HepG2 (cell line): Measurements from ENCODE around the gene HK2. TPM values are rescaled to one million over a fixed set of nuclear protein-coding genes. Genes with fewer than 3 reads are reported as not detected.

ENCODE experiments used
- ATAC-seq: fragments of 200-7000 bp; cut with Tn5 transposase; 3 replicates; pipeline ENCODE4 v1.9.1; 2020; ENCODE audit warnings: mild to moderate bottlenecking, moderate library complexity
- BruUV-seq: library from RNA; stranded (reverse); fragments of 400-500 nt; replicated peaks from 2 replicates; lab custom pipeline; 2021; lab: Mats Ljungman, UMichigan
- CTCF ChIA-PET: fragments of 300-600 bp; formaldehyde crosslinking; extraction: SDS; loops from one replicate; lab custom pipeline; 2021; ENCODE audit warnings: low total read pairs, inconsistent platforms, low intra/inter-chr PET ratio; lab: Yijun Ruan, JAX
- POLR2A ChIA-PET: fragments of 350-600 bp; sonication (Branson Sonifier 250); formaldehyde crosslinking; loops from one replicate; lab custom pipeline; 2020; ENCODE audit warnings: antibody characterized with exemption, inconsistent platforms; lab: Yijun Ruan, JAX
- DNase-seq: peaks from one replicate; pipeline ENCODE4 v3.0.0-alpha.2; 2015; ENCODE audit warnings: low spot score
- FAIRE-seq: peaks from 3 replicates; lab custom pipeline; 2011; peaks lifted over from hg19 to GRCh38; lab: Jason Lieb, UNC
- H2AFZ ChIP-seq: one replicate; pipeline ENCODE4 v1.6.1; 2011; ENCODE audit warnings: low read length, inconsistent platforms
- H3K27ac ChIP-seq: fragments of 300-600 bp; 3 replicates; pipeline ENCODE4 v1.8.0; 2011; ENCODE audit warnings: mixed run types, mild to moderate bottlenecking, mixed read lengths, low read length, inconsistent platforms; ENCODE audit not compliant: insufficient read depth; ENCODE audit errors: extremely low read length
- H3K27me3 ChIP-seq, 2 experiments: fragments of 200-600 bp in 1 of 2; 2 replicates in 1 of 2; 3 replicates in 1 of 2; pipeline versions ENCODE4 v1.6.0 to v1.8.0; 2011; ENCODE audit warnings: low read length in 2 of 2, mild to moderate bottlenecking in 2 of 2, moderate library complexity in 2 of 2, inconsistent platforms in 1 of 2; ENCODE audit not compliant: insufficient read depth in 2 of 2, control insufficient read depth in 1 of 2
- H3K36me3 ChIP-seq, 2 experiments: fragments of 200-600 bp in 1 of 2; replicated peaks in 1 of 2; 2 replicates in 1 of 2; 3 replicates in 1 of 2; pipeline versions ENCODE4 v1.5.1 to v1.8.0; 2011; ENCODE audit warnings: low read length in 2 of 2, inconsistent platforms in 1 of 2; ENCODE audit not compliant: insufficient read depth in 2 of 2, control insufficient read depth in 1 of 2
- H3K4me1 ChIP-seq: 2 replicates; pipeline ENCODE4 v1.5.1; 2012; ENCODE audit warnings: low read length, inconsistent platforms; ENCODE audit not compliant: insufficient read depth
- H3K4me2 ChIP-seq: 2 replicates; pipeline ENCODE4 v1.6.0; 2011; ENCODE audit warnings: low read depth, low read length, inconsistent platforms
- H3K4me3 ChIP-seq, 3 experiments: fragments of 200-600 bp in 1 of 3; sonication (generic), shearing (Covaris generic) in 1 of 3; replicated peaks in 1 of 3; 2 replicates each; pipeline ENCODE4 v1.5.1; 2011 to 2016; ENCODE audit warnings: low read length in 3 of 3, inconsistent platforms in 2 of 3, low read depth in 2 of 3, mild to moderate bottlenecking in 2 of 3, control low read depth in 1 of 3, mixed read lengths in 1 of 3; ENCODE audit not compliant: insufficient read depth in 1 of 3
- H3K79me2 ChIP-seq: one replicate; pipeline ENCODE4 v1.6.1; 2011; ENCODE audit warnings: low read length, inconsistent platforms; ENCODE audit not compliant: insufficient read depth
- H3K9ac ChIP-seq: 2 replicates; pipeline ENCODE4 v1.6.0; 2011; ENCODE audit warnings: mild to moderate bottlenecking, low read depth, low read length, inconsistent platforms; ENCODE audit not compliant: insufficient read depth
- H3K9me3 ChIP-seq: 2 replicates; pipeline ENCODE4 v1.5.1; 2012; ENCODE audit warnings: mild to moderate bottlenecking, low read length
- H4K20me1 ChIP-seq: 2 replicates; pipeline ENCODE4 v1.6.0; 2011; ENCODE audit warnings: inconsistent platforms, mild to moderate bottlenecking, low read length, moderate library complexity; ENCODE audit not compliant: insufficient read depth
- CHD2 ChIP-seq: IDR thresholded peaks from 2 replicates; pipeline ENCODE4 v1.6.1; 2011; ENCODE audit warnings: low read depth, low read length, improper control_type of control experiment
- EED ChIP-seq: sonication (generic); formaldehyde crosslinking; IDR thresholded peaks from 2 replicates; pipeline ENCODE4 v1.5.0; 2020; ENCODE audit warnings: mild to moderate bottlenecking, missing genetic modification reagents
- EZH2 ChIP-seq: conservative IDR thresholded peaks from 2 replicates; pipeline ENCODE4 v1.6.1; 2012; ENCODE audit warnings: mild to moderate bottlenecking, low read depth, low read length, moderate library complexity
- IRF1 ChIP-seq: sonication (generic); formaldehyde crosslinking; IDR thresholded peaks from 2 replicates; pipeline ENCODE4 v1.4.0; 2020; ENCODE audit warnings: low read depth, mild to moderate bottlenecking, missing genetic modification reagents
- MXD3 ChIP-seq: IDR thresholded peaks from 2 replicates; pipeline ENCODE4 v1.6.1; 2016; ENCODE audit warnings: mild to moderate bottlenecking, missing biosample characterization, missing genetic modification reagents
- RAD51 ChIP-seq: fragments of 450-650 bp; IDR thresholded peaks from 2 replicates; pipeline ENCODE4 v1.6.1; 2016; ENCODE audit warnings: borderline replicate concordance
- SP140L ChIP-seq: sonication (generic); formaldehyde crosslinking; IDR thresholded peaks from 2 replicates; pipeline ENCODE4 v1.4.0; 2020; ENCODE audit warnings: missing genetic modification reagents, borderline replicate concordance
- TCF7L2 ChIP-seq: IDR thresholded peaks from 2 replicates; pipeline ENCODE4 v1.6.1; 2011; ENCODE audit warnings: mild to moderate bottlenecking, low read depth, low read length, moderate library complexity
- ZBTB1 ChIP-seq: sonication (generic); formaldehyde crosslinking; IDR thresholded peaks from 2 replicates; pipeline ENCODE4 v1.4.0; 2020; ENCODE audit warnings: missing genetic modification reagents, borderline replicate concordance
- ZBTB14 ChIP-seq: sonication (generic); formaldehyde crosslinking; IDR thresholded peaks from 2 replicates; pipeline ENCODE4 v1.4.0; 2020; ENCODE audit warnings: missing genetic modification reagents
- ZFX ChIP-seq: sonication (generic); formaldehyde crosslinking; IDR thresholded peaks from 2 replicates; pipeline ENCODE4 v1.4.0; 2020; ENCODE audit warnings: mild to moderate bottlenecking, low read depth, missing genetic modification reagents, moderate library complexity
- ZFYVE20 ChIP-seq: sonication (generic); formaldehyde crosslinking; IDR thresholded peaks from 2 replicates; pipeline ENCODE4 v1.8.0; 2023; ENCODE audit warnings: low read depth, mild to moderate bottlenecking, moderate library complexity, missing genetic modification reagents, borderline replicate concordance
- ZNF207 ChIP-seq: fragments of 450-650 bp; IDR thresholded peaks from 2 replicates; pipeline ENCODE4 v1.6.1; 2016; ENCODE audit warnings: antibody characterized with exemption, borderline replicate concordance
- ZNF432 ChIP-seq: sonication (generic); formaldehyde crosslinking; IDR thresholded peaks from 2 replicates; pipeline ENCODE4 v1.5.0; 2020; ENCODE audit warnings: missing genetic modification reagents, mild to moderate bottlenecking, borderline replicate concordance
- ZNF484 ChIP-seq: sonication (generic); formaldehyde crosslinking; IDR thresholded peaks from 2 replicates; pipeline ENCODE4 v1.5.1; 2020; ENCODE audit warnings: mild to moderate bottlenecking, low read depth, missing genetic modification reagents, borderline replicate concordance
- ZNF546 ChIP-seq: sonication (generic); formaldehyde crosslinking; conservative IDR thresholded peaks from 2 replicates; pipeline ENCODE4 v1.8.1; 2023; ENCODE audit warnings: mild to moderate bottlenecking, missing genetic modification reagents
- WGBS: methylation state at CpG from one replicate; pipeline ENCODE4 v1.1.6; 2017; ENCODE audit warnings: low lambda C conversion rate; 5-methylcytosine and 5-hydroxymethylcytosine counted together
- in situ Hi-C: cut with HindIII; loops from 2 replicates; pipeline ENCODE4 v1.10.0; 2017; ENCODE audit warnings: low pct_unique_long_range_greater_than_20kb; ENCODE audit not compliant: extremely low pct_ligation_motif_present
- intact Hi-C: fragments of 100-400 bp; cut with micrococcal nuclease; formaldehyde crosslinking; loops from one replicate; pipeline ENCODE4 v1.10.0; 2022; ENCODE audit not compliant: unreplicated experiment
- polyA plus RNA-seq, 8 experiments: library from polyadenylated mRNA; depleted of rRNA in 3 of 8; stranded (reverse) in 7 of 8; unstranded in 1 of 8; fragments of >200 nt; fragmentation: Illumina TruSeq in 4 of 8; extraction: Trizol in 4 of 8; gene quantifications; 2 replicates each; pipeline versions ENCODE4 v1.2.1 to v1.2.3, GENCODE V29; 2011 to 2016; ENCODE audit warnings: low read depth in 4 of 8, missing spikeins in 1 of 8, mixed read lengths in 1 of 8; ENCODE audit not compliant: insufficient read depth in 1 of 8
- total RNA-seq, 5 experiments: library from RNA; depleted of rRNA; stranded (reverse); fragments of >200 nt; fragmentation: Illumina TruSeq; extraction: Trizol; gene quantifications; 2 replicates each; pipeline ENCODE4 v1.2.3, GENCODE V29; 2016; ENCODE audit warnings: low read depth in 1 of 5

Gene HK2
- total and polyA plus RNA-seq, 2 of the 13 experiments (the other 11 are each of a cell fraction or from before 2014, with no cell fraction given), result 13.2 to 101 TPM

- CTCF ChIA-PET, result no interaction called here
- Histone ChIP-seq H3K9me3 (no peaks in the 10 kb centered on the region), H3K27ac (no peak overlapping the region), H2AFZ (no peak overlapping the region), H3K27me3 (no peaks in the 10 kb centered on the region), H3K4me2 (no peak overlapping the region), H3K9ac (no peak overlapping the region), H3K4me3 (no peak overlapping the region), H4K20me1 (peaks cover 43% of the 10 kb centered on the region), H3K79me2 (peaks cover 39% of the 10 kb centered on the region), H3K4me1 (peaks cover 2% of the 10 kb centered on the region), H3K36me3 (peaks cover 77 to 98% of the 10 kb centered on the region in 2 experiments)
- TF ChIP-seq ZBTB14 (CRISPR knock-in tag), result no peak
- no peak for TF ChIP-seq ZFX (CRISPR knock-in tag)
- TF ChIP-seq ZFYVE20, result no peak
- TF ChIP-seq EZH2, result no peak
- TF ChIP-seq TCF7L2, result no peak
- no peak for TF ChIP-seq MXD3
- TF ChIP-seq ZBTB1, result no peak
- TF ChIP-seq ZNF432, result no peak
- no peak for TF ChIP-seq SP140L (CRISPR knock-in tag)
- TF ChIP-seq ZNF484 (CRISPR knock-in tag), result no peak
- TF ChIP-seq ZNF546 (CRISPR knock-in tag), result no peak
- TF ChIP-seq IRF1 (CRISPR knock-in tag), result no peak
- TF ChIP-seq EED (CRISPR knock-in tag), result no peak
- no peak for TF ChIP-seq CHD2
- TF ChIP-seq ZNF207, result no peak
- TF ChIP-seq RAD51, result no peak
- ATAC-seq (no peak), DNase-seq (no peak), FAIRE-seq (no peak)
- in situ Hi-C loops (loop anchor here (5.0 to 10.0 kb wide), 2 partner anchors 109 to 177 kb away; no protein-coding TSS in a partner anchor), intact Hi-C loops (no loop called here)
- POLR2A ChIA-PET, result no interaction called here
- WGBS, result 98% methylated on average over 6 of the region's 6 CpGs
- BruUV-seq, result no TSS peak
These were observed 37.5 kb downstream of the HK2 start for GRCh38 chr2:74871414-74871813.
